Retinal pigment epithelial cell (primary cell): ENCODE data around the gene PSTPIP2.
A peak's percentile ranks its signal among the peaks of the same experiment; 100 is the strongest.

Experiments
- DNase-seq: peaks from one replicate; pipeline ENCODE4 v3.0.0-alpha.2; 2010; ENCODE audit warnings: low read depth
- H3K4me3 ChIP-seq: 2 replicates; pipeline ENCODE4 v1.5.1; 2011; ENCODE audit warnings: mild to moderate bottlenecking, low read length, control low read depth, moderate library complexity
- CTCF ChIP-seq: conservative IDR thresholded peaks from 2 replicates; pipeline ENCODE4 v1.5.1; 2011; ENCODE audit warnings: low read depth, low read length, control low read depth, inconsistent platforms

The PSTPIP2 gene

GRCh38 chr18:46037512-46038305, 34.4 kb downstream of the PSTPIP2 start:
- H3K4me3 ChIP-seq, result no peak overlapping the region
- no peak for TF ChIP-seq CTCF
- DNase-seq, result no peak

DNA sequence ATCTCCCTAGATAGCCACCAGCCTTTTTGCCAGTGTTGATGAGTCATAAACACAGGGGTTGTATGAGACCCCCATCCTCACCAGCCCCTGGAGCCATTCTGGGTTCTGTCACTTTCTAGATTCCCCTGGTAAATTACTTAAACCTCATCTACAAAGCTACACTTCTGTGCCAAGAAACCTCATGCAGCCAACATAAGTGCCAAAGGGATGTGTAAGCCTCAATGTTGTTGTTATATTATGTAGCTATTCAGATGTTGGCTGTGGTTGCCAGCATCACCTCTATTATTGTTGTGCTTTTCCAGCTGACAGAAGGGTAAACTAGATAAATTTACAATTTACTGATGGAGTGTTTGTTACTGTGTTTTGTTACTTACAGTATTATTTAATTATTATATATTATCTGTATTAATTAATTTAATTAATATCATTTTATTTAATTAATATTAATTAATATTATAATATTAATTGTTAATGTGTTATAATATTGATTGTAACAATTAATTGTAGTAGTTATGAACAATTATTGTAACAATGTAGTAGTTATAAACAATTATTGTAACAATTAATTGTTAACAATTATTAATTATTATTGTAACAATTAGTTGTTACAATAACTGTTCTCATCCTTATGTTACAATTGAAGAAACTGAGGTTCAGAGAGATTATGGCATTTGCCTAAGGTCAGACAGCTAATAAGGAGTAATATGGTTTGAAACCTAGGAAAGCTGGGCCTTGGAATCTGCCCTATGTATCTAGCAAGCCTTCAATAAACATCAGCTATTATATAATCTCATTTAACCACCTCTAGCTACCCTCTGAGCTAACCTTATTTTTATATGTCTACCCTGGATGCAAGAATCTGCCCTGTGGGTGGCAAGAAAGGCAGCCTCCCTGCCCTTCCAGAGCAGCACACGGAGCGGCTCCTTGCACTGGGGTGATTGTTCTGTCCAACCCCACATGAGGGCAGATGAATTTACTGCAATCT, 36.1 kb downstream of the PSTPIP2 start:
- H3K4me3 ChIP-seq, result no peak overlapping the region
- TF ChIP-seq CTCF, result no peak
- no peak for DNase-seq

DNA sequence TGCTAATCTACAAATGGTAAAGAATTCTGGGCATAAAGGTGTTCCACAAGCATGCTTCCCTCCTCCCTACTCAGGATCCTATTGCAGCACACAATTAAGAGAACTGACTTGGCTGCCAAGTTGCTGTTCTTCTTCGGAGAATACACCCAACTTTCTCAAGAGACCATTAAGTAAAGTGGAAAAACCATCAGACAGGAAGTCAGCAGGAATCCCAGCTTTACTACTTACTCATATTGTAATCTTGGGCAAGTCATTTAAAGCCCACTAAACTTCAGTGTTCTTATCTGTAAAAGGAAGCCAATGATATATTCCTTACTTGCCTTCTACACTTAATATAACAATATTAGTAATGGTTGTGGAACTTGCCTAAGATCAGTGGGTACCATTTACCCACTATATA, 37.8 kb downstream of the PSTPIP2 start:
- no peak for TF ChIP-seq CTCF
- DNase-seq, result no peak
- no peak overlapping the region for H3K4me3 ChIP-seq

DNA sequence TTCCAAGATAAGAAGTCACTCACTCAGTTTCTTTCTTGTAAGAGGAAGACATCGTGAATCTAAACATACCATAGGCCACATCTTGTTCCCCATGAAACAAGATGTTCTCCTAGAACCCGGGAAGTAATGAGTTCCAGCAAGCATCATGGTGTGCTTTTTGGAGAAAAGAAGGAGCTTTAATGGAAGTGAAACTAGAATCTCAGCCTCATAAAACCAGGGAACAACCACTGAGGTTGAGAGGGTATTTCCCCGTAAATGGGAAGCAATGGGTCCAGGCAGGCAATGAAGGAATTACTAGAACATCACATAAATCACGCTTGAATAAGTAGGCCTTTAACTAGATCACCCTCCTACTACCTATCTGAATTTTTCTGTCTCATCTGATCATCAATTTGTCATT, 40.3 kb downstream of the PSTPIP2 start:
- DNase-seq, result no peak
- no peak overlapping the region for H3K4me3 ChIP-seq
- no peak for TF ChIP-seq CTCF

DNA sequence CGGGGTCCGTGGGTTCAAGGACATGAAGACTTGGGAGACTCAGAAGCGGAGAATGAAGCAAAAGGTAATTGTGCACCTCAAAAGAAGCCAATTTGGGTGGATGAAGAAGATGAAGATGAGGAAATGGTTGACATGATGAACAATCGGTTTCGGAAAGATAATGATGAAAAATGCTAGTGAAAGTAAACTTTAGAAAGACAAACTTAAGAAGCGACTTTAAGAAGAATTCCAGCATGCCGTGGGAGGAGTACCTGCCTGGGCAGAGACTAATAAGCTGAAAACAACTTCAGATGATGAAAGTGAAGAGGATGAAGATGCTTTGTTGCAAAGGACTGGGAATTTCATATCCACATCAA, 43.5 kb downstream of the PSTPIP2 start:
- TF ChIP-seq CTCF, result no peak
- H3K4me3 ChIP-seq, result peak overlapping the region; percentile 52
- DNase-seq, result no peak

DNA sequence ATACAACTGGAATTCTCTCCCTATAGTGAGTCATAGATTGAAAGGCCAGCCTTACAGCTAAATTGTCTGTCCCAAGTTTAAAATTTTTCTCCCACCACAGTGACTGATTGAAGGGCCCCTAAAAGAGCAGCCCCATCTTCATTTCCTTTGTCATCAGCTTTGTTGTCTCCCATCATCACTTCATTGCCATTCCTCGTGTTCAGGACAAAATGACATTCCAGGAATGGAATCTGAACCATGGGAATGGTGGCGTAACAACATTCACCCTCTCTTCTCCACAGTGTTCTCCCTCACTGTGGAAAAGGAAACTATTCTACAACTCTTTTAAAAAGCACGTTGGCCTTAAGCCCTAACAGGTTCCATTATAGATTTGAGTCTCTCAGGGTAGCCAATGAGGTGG, 52.1 kb downstream of the PSTPIP2 start:
- TF ChIP-seq CTCF, result no peak
- no peak for DNase-seq
- no peak overlapping the region for H3K4me3 ChIP-seq
